HepG2 (cell line): ENCODE results near the gene SNAI1. TPM values are rescaled to one million over a fixed set of nuclear protein-coding genes. Genes with fewer than 3 reads are reported as not detected.
A peak's percentile ranks its signal among the peaks of the same experiment; 100 is the strongest.

Experiments used
- ATF1 ChIP-seq: IDR thresholded peaks from 2 replicates; pipeline ENCODE4 v1.6.1; 2016; ENCODE audit warnings: mild to moderate bottlenecking, control low read depth
- CERS6 ChIP-seq: sonication (generic); formaldehyde crosslinking; IDR thresholded peaks from 2 replicates; pipeline ENCODE4 v1.5.0; 2020; ENCODE audit warnings: missing genetic modification reagents
- DZIP1 ChIP-seq: sonication (generic); formaldehyde crosslinking; IDR thresholded peaks from 2 replicates; pipeline ENCODE4 v1.5.0; 2020; ENCODE audit warnings: mild to moderate bottlenecking, missing genetic modification reagents
- E2F2 ChIP-seq: sonication (generic); formaldehyde crosslinking; IDR thresholded peaks from 2 replicates; pipeline ENCODE4 v1.4.0; 2020; ENCODE audit warnings: missing genetic modification reagents, borderline replicate concordance
- GZF1 ChIP-seq: sonication (generic); formaldehyde crosslinking; IDR thresholded peaks from 2 replicates; pipeline ENCODE4 v1.5.1; 2020; ENCODE audit warnings: mild to moderate bottlenecking, missing genetic modification reagents
- TCF7 ChIP-seq: sonication (generic); IDR thresholded peaks from 2 replicates; pipeline ENCODE4 v1.6.1; 2016; ENCODE audit warnings: antibody characterized with exemption, low read depth
- ZBTB39 ChIP-seq: sonication (generic); formaldehyde crosslinking; IDR thresholded peaks from 2 replicates; pipeline ENCODE4 v1.5.0; 2020; ENCODE audit warnings: missing genetic modification reagents
- ZKSCAN8 ChIP-seq: IDR thresholded peaks from 2 replicates; pipeline ENCODE4 v1.6.1; 2016; ENCODE audit warnings: borderline replicate concordance, missing genetic modification reagents, missing compliant biosample characterization
- ZNF350 ChIP-seq: sonication (generic); formaldehyde crosslinking; IDR thresholded peaks from 2 replicates; pipeline ENCODE4 v1.4.0; 2020; ENCODE audit warnings: mild to moderate bottlenecking, low read depth, missing genetic modification reagents, borderline replicate concordance
- ZNF672 ChIP-seq: sonication (generic); formaldehyde crosslinking; IDR thresholded peaks from 2 replicates; pipeline ENCODE4 v1.8.1; 2022; ENCODE audit warnings: missing genetic modification reagents
- ZSCAN25 ChIP-seq: sonication (generic); formaldehyde crosslinking; IDR thresholded peaks from 2 replicates; pipeline ENCODE4 v1.8.0; 2022; ENCODE audit warnings: mild to moderate bottlenecking, missing genetic modification reagents
- polyA plus RNA-seq, 8 experiments: library from polyadenylated mRNA; depleted of rRNA in 3 of 8; stranded (reverse) in 7 of 8; unstranded in 1 of 8; fragments of >200 nt; fragmentation: Illumina TruSeq in 4 of 8; extraction: Trizol in 4 of 8; gene quantifications; 2 replicates each; pipeline versions ENCODE4 v1.2.1 to v1.2.3, GENCODE V29; 2011 to 2016; ENCODE audit warnings: low read depth in 4 of 8, missing spikeins in 1 of 8, mixed read lengths in 1 of 8; ENCODE audit not compliant: insufficient read depth in 1 of 8
- total RNA-seq, 5 experiments: library from RNA; depleted of rRNA; stranded (reverse); fragments of >200 nt; fragmentation: Illumina TruSeq; extraction: Trizol; gene quantifications; 2 replicates each; pipeline ENCODE4 v1.2.3, GENCODE V29; 2016; ENCODE audit warnings: low read depth in 1 of 5
- TF ChIP-seq, protein P1 (sequence below): sonication (generic); formaldehyde crosslinking; IDR thresholded peaks from 2 replicates; pipeline ENCODE4 v1.4.0; 2020; ENCODE audit warnings: missing genetic modification reagents, borderline replicate concordance
- TF ChIP-seq, protein P2 (sequence below): sonication (generic); formaldehyde crosslinking; conservative IDR thresholded peaks from 2 replicates; pipeline ENCODE4 v1.4.0; 2020; ENCODE audit warnings: missing genetic modification reagents
- TF ChIP-seq, protein P3 (sequence below): sonication (generic); formaldehyde crosslinking; conservative IDR thresholded peaks from 2 replicates; pipeline ENCODE4 v1.8.0; 2022; ENCODE audit warnings: missing genetic modification reagents

Gene SNAI1
- total and polyA plus RNA-seq, 2 of the 13 experiments (the other 11 are each of a cell fraction or from before 2014, with no cell fraction given), result 1.3 to 1.4 TPM

DNA sequence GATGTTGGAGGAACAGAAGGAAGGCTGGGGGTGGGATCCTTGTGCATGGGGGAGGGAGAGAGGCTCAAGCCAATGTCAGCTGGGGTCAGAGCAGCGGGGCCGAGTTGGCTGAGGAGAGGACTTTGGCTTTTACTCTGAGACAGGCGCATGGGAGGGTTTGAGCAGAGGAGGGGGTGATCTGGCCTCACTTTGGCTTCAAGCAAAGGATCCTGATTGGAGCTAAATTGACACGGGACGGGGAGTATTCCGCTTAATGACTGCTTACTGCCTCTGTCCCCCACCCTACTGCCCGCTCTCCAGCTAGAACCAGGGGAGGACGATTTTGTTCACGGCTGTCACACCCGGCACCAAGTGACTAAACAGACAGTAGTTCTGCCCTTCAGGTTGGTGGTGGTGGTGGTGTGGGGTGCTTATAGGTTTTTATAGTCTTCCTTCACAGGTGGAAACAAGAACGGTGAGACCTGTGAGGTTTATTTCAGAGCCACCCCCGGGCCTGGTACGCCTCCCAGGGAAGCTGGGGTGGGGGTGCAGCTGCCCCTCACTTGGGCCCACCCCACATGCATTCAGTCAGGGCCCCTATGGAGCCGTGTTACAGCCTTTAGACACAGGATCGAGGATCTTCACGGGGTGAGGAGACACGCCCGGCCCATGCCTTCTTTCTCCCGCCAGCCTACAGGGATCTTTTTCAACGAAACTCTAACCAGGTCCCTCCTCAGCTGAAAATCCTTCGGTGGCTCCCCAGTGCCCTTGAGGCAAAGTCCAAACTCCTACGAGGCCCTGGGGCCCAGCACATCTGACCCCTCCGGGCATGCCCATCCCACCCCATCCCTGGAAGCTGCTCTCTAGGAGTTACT lies 1.3 kb upstream of the SNAI1 start (continued):
- TF ChIP-seq, protein P1, sequence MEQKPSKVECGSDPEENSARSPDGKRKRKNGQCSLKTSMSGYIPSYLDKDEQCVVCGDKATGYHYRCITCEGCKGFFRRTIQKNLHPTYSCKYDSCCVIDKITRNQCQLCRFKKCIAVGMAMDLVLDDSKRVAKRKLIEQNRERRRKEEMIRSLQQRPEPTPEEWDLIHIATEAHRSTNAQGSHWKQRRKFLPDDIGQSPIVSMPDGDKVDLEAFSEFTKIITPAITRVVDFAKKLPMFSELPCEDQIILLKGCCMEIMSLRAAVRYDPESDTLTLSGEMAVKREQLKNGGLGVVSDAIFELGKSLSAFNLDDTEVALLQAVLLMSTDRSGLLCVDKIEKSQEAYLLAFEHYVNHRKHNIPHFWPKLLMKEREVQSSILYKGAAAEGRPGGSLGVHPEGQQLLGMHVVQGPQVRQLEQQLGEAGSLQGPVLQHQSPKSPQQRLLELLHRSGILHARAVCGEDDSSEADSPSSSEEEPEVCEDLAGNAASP (CRISPR knock-in tag), result peak; percentile 62
- TF ChIP-seq ATF1 (CRISPR knock-in tag) (no peak), TCF7 (no peak), ZNF672 (no peak), CERS6 (no peak), GZF1 (no peak), DZIP1 (CRISPR knock-in tag) (peak; percentile 18; the same call in 1 of the 2 replicates), ZKSCAN8 (CRISPR knock-in tag) (no peak), ZBTB39 (CRISPR knock-in tag) (peak; percentile 32; the same call in 1 of the 2 replicates), ZNF350 (CRISPR knock-in tag) (0 out of 2 replicates have a peak, but pooled peaks have one; percentile 8), E2F2 (CRISPR knock-in tag) (0 out of 2 replicates have a peak, but pooled peaks have one; percentile 29), ZSCAN25 (CRISPR knock-in tag) (peak; percentile 63)
- TF ChIP-seq, protein P2, sequence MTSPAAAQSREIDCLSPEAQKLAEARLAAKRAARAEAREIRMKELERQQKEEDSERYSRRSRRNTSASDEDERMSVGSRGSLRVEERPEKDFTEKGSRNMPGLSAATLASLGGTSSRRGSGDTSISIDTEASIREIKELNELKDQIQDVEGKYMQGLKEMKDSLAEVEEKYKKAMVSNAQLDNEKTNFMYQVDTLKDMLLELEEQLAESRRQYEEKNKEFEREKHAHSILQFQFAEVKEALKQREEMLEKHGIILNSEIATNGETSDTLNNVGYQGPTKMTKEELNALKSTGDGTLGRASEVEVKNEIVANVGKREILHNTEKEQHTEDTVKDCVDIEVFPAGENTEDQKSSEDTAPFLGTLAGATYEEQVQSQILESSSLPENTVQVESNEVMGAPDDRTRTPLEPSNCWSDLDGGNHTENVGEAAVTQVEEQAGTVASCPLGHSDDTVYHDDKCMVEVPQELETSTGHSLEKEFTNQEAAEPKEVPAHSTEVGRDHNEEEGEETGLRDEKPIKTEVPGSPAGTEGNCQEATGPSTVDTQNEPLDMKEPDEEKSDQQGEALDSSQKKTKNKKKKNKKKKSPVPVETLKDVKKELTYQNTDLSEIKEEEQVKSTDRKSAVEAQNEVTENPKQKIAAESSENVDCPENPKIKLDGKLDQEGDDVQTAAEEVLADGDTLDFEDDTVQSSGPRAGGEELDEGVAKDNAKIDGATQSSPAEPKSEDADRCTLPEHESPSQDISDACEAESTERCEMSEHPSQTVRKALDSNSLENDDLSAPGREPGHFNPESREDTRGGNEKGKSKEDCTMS (CRISPR knock-in tag), result no peak
- TF ChIP-seq, protein P3, sequence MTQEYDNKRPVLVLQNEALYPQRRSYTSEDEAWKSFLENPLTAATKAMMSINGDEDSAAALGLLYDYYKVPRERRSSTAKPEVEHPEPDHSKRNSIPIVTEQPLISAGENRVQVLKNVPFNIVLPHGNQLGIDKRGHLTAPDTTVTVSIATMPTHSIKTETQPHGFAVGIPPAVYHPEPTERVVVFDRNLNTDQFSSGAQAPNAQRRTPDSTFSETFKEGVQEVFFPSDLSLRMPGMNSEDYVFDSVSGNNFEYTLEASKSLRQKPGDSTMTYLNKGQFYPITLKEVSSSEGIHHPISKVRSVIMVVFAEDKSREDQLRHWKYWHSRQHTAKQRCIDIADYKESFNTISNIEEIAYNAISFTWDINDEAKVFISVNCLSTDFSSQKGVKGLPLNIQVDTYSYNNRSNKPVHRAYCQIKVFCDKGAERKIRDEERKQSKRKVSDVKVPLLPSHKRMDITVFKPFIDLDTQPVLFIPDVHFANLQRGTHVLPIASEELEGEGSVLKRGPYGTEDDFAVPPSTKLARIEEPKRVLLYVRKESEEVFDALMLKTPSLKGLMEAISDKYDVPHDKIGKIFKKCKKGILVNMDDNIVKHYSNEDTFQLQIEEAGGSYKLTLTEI, result no peak
